Choroid plexus epithelial cell (primary cell): ENCODE results near the gene EPS8L3.
A peak's percentile ranks its signal among the peaks of the same experiment; 100 is the strongest.
"Not testable (repeated sequence)": the region's sequence is repeated elsewhere in the genome, so short reads cannot be mapped to it uniquely, and the experiment has no call there.

Source experiments
- DNase-seq: peaks from one replicate; pipeline ENCODE4 v3.0.0-alpha.2; 2010; ENCODE audit warnings: low read depth
- H3K4me3 ChIP-seq: 2 replicates; pipeline ENCODE4 v1.5.1; 2011; ENCODE audit warnings: low read depth, mild to moderate bottlenecking, control low read depth, low read length, moderate library complexity
- CTCF ChIP-seq: conservative IDR thresholded peaks from 2 replicates; pipeline ENCODE4 v1.5.1; 2011; ENCODE audit warnings: low read depth, mild to moderate bottlenecking, control low read depth, inconsistent platforms, low read length, moderate library complexity

The EPS8L3 gene

GRCh38 chr1:109799445-109799844, 35.7 kb upstream of the EPS8L3 start:
- no peak for TF ChIP-seq CTCF
- H3K4me3 ChIP-seq = no peak overlapping the region
- no peak for DNase-seq

DNA sequence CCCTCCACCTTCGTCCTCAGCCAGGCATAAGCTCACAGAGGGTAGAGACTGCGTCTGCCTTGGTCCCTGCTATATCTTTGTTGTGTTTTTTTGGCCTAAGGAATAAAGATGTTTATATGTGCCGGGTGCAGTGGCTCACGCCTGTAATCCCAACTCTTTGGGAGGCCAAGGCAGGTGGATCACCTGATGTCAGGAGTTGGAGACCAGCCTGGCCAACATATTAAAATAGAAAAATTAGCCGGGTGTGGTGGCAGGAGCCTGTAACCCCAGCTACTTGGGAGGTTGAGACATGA, 33.5 kb upstream of the EPS8L3 start:
- not testable (repeated sequence) for DNase-seq, H3K4me3 ChIP-seq

DNA sequence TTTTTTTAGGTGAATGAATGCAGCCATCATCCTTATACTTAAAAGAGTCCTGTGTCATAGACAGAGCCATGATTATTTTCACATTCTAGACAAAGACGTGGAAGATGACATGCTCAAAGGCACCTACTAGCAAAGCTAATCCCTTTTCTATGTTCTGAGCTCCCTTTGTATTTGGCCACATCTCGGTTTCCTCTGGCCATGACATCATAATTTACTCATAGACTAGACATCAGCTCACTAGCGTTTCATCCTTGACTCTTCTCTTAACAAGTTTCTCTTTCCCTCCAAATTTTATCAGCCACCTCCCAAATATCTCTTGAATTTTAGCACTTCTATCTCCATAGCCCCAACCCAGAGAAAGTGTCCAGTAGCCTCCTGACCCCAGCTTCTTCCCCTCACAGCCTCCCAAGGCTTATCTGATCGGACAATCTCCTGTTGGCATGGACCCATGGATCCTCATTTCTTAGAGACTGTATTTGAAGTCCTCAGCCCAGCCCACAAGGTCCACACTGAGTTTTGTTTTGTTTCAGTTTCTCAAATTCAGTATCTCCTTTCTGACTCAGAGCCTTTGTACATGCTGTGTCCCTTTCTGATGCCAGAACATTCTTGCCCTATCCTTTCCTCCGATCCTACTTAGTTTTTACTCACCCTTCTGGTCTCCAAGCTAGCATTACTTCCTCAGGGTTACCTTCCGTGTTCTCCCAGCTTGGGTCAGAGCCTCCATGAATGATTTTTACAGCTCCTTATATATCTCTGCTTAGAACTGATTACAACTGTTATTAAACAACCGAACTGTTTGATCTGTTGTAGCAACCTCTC, 33.0 kb upstream of the EPS8L3 start:
- TF ChIP-seq CTCF = no peak
- H3K4me3 ChIP-seq = no peak overlapping the region
- DNase-seq = peak; percentile 77

DNA sequence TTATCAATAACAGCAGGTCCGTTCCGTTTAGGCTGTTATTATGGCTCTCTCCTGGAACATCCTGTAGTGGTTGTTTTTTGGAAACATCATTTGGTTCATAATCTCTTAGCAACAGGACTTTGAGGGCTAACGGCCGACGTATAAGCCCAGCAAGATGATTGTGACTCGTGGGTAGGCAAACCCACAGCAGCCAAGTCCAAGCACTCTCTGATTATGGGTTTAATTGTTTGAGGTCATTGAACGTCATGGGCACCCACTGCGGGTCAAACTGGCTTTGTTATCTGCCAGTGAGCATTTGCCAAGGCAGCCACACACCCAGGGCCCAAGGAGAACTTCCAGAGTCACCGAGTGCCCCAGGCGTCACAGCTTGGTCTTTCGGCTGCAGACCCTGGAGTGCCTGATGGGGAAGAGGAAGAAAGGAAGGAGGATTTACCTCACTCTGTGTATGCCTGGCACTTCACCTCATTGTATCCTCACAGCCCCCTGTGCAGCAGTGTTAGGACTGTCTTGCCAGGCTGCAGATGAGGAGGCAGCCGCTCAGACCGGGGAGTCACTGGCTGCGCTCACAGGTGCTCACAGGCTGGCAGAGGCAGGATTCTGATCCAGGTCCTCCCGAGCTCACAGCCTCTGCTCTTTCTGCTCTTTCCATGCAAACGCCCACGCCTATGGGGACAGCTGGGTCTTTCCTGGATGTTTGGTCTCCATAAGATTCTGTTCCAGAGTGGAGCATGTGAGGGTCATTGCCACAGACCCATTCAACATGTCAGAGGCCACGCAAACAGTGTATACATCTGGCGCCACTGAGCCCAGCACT, 30.8 kb upstream of the EPS8L3 start:
- TF ChIP-seq CTCF = no peak
- no peak for DNase-seq
- H3K4me3 ChIP-seq = no peak overlapping the region

DNA sequence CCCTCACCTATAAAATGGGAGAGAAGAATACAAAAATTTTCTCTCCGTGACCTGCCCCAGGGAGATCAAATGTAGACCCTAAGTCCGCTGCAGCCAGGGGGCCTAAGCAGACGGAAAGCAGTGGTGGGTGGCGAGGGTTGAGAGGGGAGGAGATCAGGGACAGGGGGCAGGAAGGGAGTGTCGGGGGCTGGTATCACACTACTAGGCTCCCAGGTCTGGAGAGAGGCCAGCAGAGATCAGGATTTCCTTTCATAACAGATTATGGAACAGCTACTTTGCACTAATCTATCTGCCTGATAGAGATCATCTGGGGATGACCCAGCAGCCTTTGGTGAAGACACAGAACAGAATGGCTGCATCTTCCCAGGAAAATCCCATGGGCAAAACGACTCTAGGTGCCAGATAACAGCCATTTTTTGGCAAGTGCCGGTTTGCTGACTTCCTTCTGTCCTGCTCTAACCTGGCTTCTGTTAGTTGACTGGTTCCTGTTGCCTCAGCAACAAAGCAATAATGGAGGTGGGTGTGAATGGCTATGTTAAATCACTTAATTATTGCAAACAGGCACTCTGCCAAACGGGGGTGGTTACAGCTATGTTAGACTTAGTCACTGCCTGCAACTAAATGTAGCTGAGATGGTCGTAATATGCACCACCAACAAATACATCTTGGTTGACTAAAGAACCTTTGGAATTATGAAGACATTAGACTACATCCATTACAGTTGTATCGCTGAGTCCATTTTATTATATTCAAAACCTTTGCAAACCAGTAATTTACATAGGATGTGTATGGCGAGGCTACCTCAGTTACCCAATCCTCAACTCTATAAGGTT, 30.0 kb upstream of the EPS8L3 start:
- H3K4me3 ChIP-seq = no peak overlapping the region
- peak; percentile 71 for DNase-seq
- TF ChIP-seq CTCF = no peak

DNA sequence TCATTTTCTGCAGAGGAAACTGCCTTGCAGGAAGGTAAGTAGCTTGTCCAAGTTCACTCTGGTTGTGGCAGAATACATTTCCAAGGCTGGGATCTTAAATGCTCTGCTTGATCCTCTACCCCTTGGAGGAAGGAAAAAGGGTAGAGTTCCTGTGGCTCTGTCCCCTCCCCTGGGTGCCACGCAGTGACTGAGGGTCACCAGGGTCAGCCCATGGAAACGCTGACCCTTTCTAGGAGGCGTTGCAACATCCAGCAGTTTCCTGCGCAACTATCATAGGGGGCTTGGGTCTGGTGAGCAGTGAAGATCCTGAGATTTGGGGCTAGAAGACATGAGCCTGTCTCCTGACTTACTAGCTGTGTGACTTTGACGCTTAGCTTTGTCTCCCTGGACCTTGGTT, 29.4 kb upstream of the EPS8L3 start:
- DNase-seq = no peak
- no peak overlapping the region for H3K4me3 ChIP-seq
- TF ChIP-seq CTCF = no peak
